OCI-LY3 (cell line): ENCODE measurements around the gene SOX11.

ENCODE experiments used
- EZH2phosphoT487 ChIP-seq: fragments of 200-600 bp; shearing (Covaris generic); IDR thresholded peaks from 2 replicates; pipeline ENCODE4 v1.6.1; 2018; ENCODE audit warnings: antibody characterized with exemption, mixed run types, low read depth
- TF ChIP-seq, protein P1 (sequence below): fragments of 200-600, 300-600 bp; sonication (generic); IDR thresholded peaks from 2 replicates; pipeline ENCODE4 v1.5.1; 2014; ENCODE audit warnings: antibody characterized with exemption, low read length, low read depth

DNA sequence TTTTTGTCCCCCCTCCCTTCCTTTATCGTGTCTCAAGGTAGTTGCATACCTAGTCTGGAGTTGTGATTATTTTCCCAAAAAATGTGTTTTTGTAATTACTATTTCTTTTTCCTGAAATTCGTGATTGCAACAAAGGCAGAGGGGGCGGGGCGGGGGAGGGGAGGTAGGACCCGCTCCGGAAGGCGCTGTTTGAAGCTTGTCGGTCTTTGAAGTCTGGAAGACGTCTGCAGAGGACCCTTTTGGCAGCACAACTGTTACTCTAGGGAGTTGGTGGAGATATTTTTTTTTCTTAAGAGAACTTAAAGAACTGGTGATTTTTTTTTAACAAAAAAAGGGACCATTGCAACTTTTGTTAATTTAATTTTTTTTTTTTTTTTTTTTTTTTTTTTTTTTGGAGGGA, 2.1 kb downstream of the SOX11 start:
- no peak for TF ChIP-seq EZH2phosphoT487
- TF ChIP-seq, protein P1, sequence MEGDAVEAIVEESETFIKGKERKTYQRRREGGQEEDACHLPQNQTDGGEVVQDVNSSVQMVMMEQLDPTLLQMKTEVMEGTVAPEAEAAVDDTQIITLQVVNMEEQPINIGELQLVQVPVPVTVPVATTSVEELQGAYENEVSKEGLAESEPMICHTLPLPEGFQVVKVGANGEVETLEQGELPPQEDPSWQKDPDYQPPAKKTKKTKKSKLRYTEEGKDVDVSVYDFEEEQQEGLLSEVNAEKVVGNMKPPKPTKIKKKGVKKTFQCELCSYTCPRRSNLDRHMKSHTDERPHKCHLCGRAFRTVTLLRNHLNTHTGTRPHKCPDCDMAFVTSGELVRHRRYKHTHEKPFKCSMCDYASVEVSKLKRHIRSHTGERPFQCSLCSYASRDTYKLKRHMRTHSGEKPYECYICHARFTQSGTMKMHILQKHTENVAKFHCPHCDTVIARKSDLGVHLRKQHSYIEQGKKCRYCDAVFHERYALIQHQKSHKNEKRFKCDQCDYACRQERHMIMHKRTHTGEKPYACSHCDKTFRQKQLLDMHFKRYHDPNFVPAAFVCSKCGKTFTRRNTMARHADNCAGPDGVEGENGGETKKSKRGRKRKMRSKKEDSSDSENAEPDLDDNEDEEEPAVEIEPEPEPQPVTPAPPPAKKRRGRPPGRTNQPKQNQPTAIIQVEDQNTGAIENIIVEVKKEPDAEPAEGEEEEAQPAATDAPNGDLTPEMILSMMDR = no peak
